Renal pelvis (tissue), 4 donors: ENCODE results near the gene ARID1B. TPM values are rescaled to one million over a fixed set of nuclear protein-coding genes. Genes with fewer than 3 reads are reported as not detected.

Experiments used
- DNase-seq: peaks from one replicate; pipeline ENCODE4 v3.0.0-alpha.2; 2013
- polyA plus RNA-seq, 3 donors: library from polyadenylated mRNA; unstranded; fragments of 120-200 nt; gene quantifications; one replicate each; pipeline ENCODE4 v1.2.1, GENCODE V29; 2013; ENCODE audit not compliant: insufficient read length in 3 of 3

ARID1B gene
- polyA plus RNA-seq, 3 donors, result 71.8 to 84.7 (median 78.8) TPM

GRCh38 chr6:156953479-156954146 is 176.4 kb downstream of the ARID1B start:
- DNase-seq, result peak; percentile 94

- no peak for DNase-seq
Measured at GRCh38 chr6:156954191-156954590, 177.0 kb downstream of the ARID1B start.

- DNase-seq, result no peak
Measured at GRCh38 chr6:156954816-156955215, 177.6 kb downstream of the ARID1B start.

GRCh38 chr6:156955494-156956183 is 178.5 kb downstream of the ARID1B start:
- DNase-seq, result no peak

GRCh38 chr6:156956286-156956685 is 179.1 kb downstream of the ARID1B start:
- no peak for DNase-seq

- no peak for DNase-seq
Measured at GRCh38 chr6:156957931-156958547, 180.9 kb downstream of the ARID1B start.

GRCh38 chr6:156960525-156960924 is 183.3 kb downstream of the ARID1B start:
- DNase-seq, result no peak

- DNase-seq, result no peak
Measured at GRCh38 chr6:156961282-156961892, 184.2 kb downstream of the ARID1B start.

- DNase-seq, result no peak
Measured at GRCh38 chr6:156963712-156964700, 186.8 kb downstream of the ARID1B start.

- DNase-seq, result no peak
Measured at GRCh38 chr6:156967852-156968251, 190.7 kb downstream of the ARID1B start.

- no peak for DNase-seq
Measured at GRCh38 chr6:156969233-156969632, 192.1 kb downstream of the ARID1B start.

- no peak for DNase-seq
Measured at GRCh38 chr6:156970595-156971112, 193.5 kb downstream of the ARID1B start.

GRCh38 chr6:156971153-156971885 is 194.1 kb downstream of the ARID1B start:
- no peak for DNase-seq

- DNase-seq, result no peak
Measured at GRCh38 chr6:156972145-156972544, 195.0 kb downstream of the ARID1B start.

GRCh38 chr6:156974830-156975261 is 197.7 kb downstream of the ARID1B start:
- no peak for DNase-seq

- no peak for DNase-seq
Measured at GRCh38 chr6:156975414-156975813, 198.2 kb downstream of the ARID1B start.

GRCh38 chr6:156976216-156977127 is 199.3 kb downstream of the ARID1B start:
- DNase-seq, result no peak

GRCh38 chr6:156977527-156978291 is 200.5 kb downstream of the ARID1B start:
- DNase-seq, result no peak
